SK-N-SH (cell line): ENCODE results near the gene ZNF682.

Source experiments
- EP300 ChIP-seq, 2 experiments: IDR thresholded peaks; 2 replicates each; pipeline versions ENCODE4 v1.4.0 to v1.6.1; 2012; ENCODE audit warnings: borderline replicate concordance in 1 of 2, low read depth in 1 of 2, low read length in 1 of 2
- EZH2phosphoT487 ChIP-seq: fragments of 200-600 bp; sonication (generic); IDR thresholded peaks from 2 replicates; pipeline ENCODE4 v1.6.1; 2017; ENCODE audit warnings: low read depth, mixed run types, mild to moderate bottlenecking, antibody characterized with exemption, moderate library complexity, borderline replicate concordance
- GATA2 ChIP-seq: sonication (generic); formaldehyde crosslinking; IDR thresholded peaks from 2 replicates; pipeline ENCODE4 v1.5.0; 2020; ENCODE audit warnings: mild to moderate bottlenecking, missing genetic modification reagents
- MXI1 ChIP-seq: IDR thresholded peaks from 2 replicates; pipeline ENCODE4 v1.6.1; 2012; ENCODE audit warnings: mild to moderate bottlenecking, low read depth, low read length, improper control_type of control experiment
- POLR2AphosphoS5 ChIP-seq: IDR thresholded peaks from 2 replicates; pipeline ENCODE4 v1.6.1; 2012; ENCODE audit warnings: low read depth, low read length
- TAF1 ChIP-seq: IDR thresholded peaks from 2 replicates; pipeline ENCODE4 v1.6.1; 2012; ENCODE audit warnings: low read depth, mild to moderate bottlenecking, low read length, moderate library complexity, borderline replicate concordance
- TCF12 ChIP-seq: IDR thresholded peaks from 2 replicates; pipeline ENCODE4 v1.4.0; 2012
- YY1 ChIP-seq: IDR thresholded peaks from 2 replicates; pipeline ENCODE4 v1.4.0; 2012; ENCODE audit warnings: low read depth, mild to moderate bottlenecking
- TF ChIP-seq, protein P1 (sequence below): fragments of 200-600 bp; sonication (generic); IDR thresholded peaks from 2 replicates; pipeline ENCODE4 v1.6.1; 2017; ENCODE audit warnings: antibody characterized with exemption, mild to moderate bottlenecking, moderate library complexity
- TF ChIP-seq, protein P2 (sequence below): IDR thresholded peaks from 2 replicates; pipeline ENCODE4; 2012

DNA sequence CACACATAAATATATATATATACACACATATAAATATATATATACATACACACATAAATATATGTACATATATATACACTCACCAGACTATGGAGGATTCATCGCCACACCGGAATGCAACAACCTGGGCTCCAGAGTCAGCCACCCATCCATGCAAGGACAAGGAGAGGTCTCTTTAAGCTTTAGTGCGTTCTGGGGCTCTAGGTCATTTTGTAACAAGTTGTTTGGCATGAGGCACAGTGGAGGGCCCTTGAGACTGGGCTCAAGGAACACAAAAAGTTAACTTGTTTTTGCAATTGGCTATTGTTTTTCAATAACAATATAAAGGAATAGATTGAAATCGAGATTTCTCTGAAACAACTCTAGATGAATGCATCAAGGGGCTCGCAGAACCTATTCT lies 33.6 kb upstream of the ZNF682 start:
- TF ChIP-seq, protein P1, sequence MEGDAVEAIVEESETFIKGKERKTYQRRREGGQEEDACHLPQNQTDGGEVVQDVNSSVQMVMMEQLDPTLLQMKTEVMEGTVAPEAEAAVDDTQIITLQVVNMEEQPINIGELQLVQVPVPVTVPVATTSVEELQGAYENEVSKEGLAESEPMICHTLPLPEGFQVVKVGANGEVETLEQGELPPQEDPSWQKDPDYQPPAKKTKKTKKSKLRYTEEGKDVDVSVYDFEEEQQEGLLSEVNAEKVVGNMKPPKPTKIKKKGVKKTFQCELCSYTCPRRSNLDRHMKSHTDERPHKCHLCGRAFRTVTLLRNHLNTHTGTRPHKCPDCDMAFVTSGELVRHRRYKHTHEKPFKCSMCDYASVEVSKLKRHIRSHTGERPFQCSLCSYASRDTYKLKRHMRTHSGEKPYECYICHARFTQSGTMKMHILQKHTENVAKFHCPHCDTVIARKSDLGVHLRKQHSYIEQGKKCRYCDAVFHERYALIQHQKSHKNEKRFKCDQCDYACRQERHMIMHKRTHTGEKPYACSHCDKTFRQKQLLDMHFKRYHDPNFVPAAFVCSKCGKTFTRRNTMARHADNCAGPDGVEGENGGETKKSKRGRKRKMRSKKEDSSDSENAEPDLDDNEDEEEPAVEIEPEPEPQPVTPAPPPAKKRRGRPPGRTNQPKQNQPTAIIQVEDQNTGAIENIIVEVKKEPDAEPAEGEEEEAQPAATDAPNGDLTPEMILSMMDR: no peak
- TF ChIP-seq EZH2phosphoT487 (no peak), TCF12 (no peak), GATA2 (no peak), POLR2AphosphoS5 (no peak), TAF1 (no peak), EP300 (IDR thresholded peaks at IDR 0.05; ENCODE audit: borderline replicate concordance in 1 of 2, low read depth in 1 of 2, low read length in 1 of 2) (no peak), YY1 (no peak), MXI1 (no peak)
- TF ChIP-seq, protein P2, sequence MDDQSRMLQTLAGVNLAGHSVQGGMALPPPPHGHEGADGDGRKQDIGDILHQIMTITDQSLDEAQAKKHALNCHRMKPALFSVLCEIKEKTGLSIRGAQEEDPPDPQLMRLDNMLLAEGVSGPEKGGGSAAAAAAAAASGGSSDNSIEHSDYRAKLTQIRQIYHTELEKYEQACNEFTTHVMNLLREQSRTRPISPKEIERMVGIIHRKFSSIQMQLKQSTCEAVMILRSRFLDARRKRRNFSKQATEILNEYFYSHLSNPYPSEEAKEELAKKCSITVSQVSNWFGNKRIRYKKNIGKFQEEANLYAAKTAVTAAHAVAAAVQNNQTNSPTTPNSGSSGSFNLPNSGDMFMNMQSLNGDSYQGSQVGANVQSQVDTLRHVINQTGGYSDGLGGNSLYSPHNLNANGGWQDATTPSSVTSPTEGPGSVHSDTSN: no peak
